ENCODE measurements around the gene CDK5. TPM values are rescaled to one million over a fixed set of nuclear protein-coding genes. Genes with fewer than 3 reads are reported as not detected.

The CDK5 gene
- total and polyA plus RNA-seq, 2 donors (not counting 1 experiment from before 2014, with no cell fraction given) = 8.2 to 8.4 TPM

- CTCF ChIA-PET = interaction anchor here (0.6 to 1.7 kb wide), 7 partner anchors 25 to 619 kb away, joined by 3 to 4 read pairs (median 3); partner anchors contain the start of gene ABCB8
- TF ChIP-seq CTCF (IDR thresholded peaks at IDR 0.05) (no peak), EZH2 (IDR thresholded peaks at IDR 0.05; ENCODE audit: borderline replicate concordance, insufficient read depth, low read depth, low read length, poor library complexity, severe bottlenecking) (no peak)
- Histone ChIP-seq H3K36me3 (replicated peaks in 1 of 2; ENCODE audit: control extremely low read depth in 1 of 2, control insufficient read depth in 1 of 2, extremely low read depth in 1 of 2, insufficient read depth in 2 of 2, low read length in 1 of 2) (no peaks in the 10 kb centered on the region), H3K27me3 (replicated peaks in 1 of 4; ENCODE audit: control extremely low read depth in 1 of 4, control insufficient read depth in 3 of 4, insufficient read depth in 4 of 4, low read length in 3 of 4) (peaks cover 0 to 54% (median 17%) of the 10 kb centered on the region in 4 experiments), H3K79me2 (ENCODE audit: control insufficient read depth, insufficient read depth, low read length) (peaks cover 28% of the 10 kb centered on the region), H2AFZ (ENCODE audit: insufficient read depth, low read depth, low read length, poor library complexity, severe bottlenecking) (peak overlapping the region; percentile 86), H3K4me3 (ENCODE audit: control extremely low read depth in 1 of 5, extremely low read depth in 1 of 5, insufficient read depth in 1 of 5, low read depth in 2 of 5, low read length in 4 of 5) (peak overlapping the region in 2 of 5 experiments; percentile 68 to 71), H3K27ac (ENCODE audit: low read length in 2 of 2) (no peak overlapping the region), H4K20me1 (ENCODE audit: control insufficient read depth, insufficient read depth, low read length, poor library complexity, severe bottlenecking) (peaks cover 18% of the 10 kb centered on the region), H3K9me3 (ENCODE audit: control extremely low read depth in 1 of 3, control insufficient read depth in 2 of 3, insufficient read depth in 1 of 3, low read length in 2 of 3) (peaks cover 0 to 4% (median 0%) of the 10 kb centered on the region in 3 donors), H3K9ac (ENCODE audit: low read length) (peak overlapping the region; percentile 66), H3K4me1 (ENCODE audit: control insufficient read depth in 2 of 2, insufficient read depth in 2 of 2, low read length in 2 of 2) (peaks cover 60 to 61% of the 10 kb centered on the region in 2 donors), H3K4me2 (replicated peaks; ENCODE audit: low read depth, low read length, poor library complexity, severe bottlenecking) (peak overlapping the region; percentile 98)
- Mint-ChIP-seq H3K4me1 (peaks cover 50% of the 10 kb centered on the region), H3K4me3 (peak overlapping the region; percentile 89), H3K27me3 (peaks cover 23% of the 10 kb centered on the region), H3K27ac (peak overlapping the region; percentile 77), H3K9me3 (ENCODE audit: insufficient read depth) (no peaks in the 10 kb centered on the region)
- ATAC-seq (ENCODE audit: low read depth) (no peak), DNase-seq (no peak)
- intact Hi-C loops (cut with micrococcal nuclease) = loop anchor here (5.0 to 10.0 kb wide), 3 partner anchors 73 to 849 kb away; no protein-coding TSS in a partner anchor
- POLR2A ChIA-PET = no interaction called here
- WGBS (ENCODE audit: insufficient coverage) = 37% methylated on average over 5 of the region's 5 CpGs
Observed at GRCh38 chr7:151085329-151085690, 27.6 kb upstream of the CDK5 start.

- Histone ChIP-seq H3K4me2 (replicated peaks; ENCODE audit: low read depth, low read length, poor library complexity, severe bottlenecking) (peak overlapping the region; percentile 95), H3K27me3 (replicated peaks in 1 of 4; ENCODE audit: control extremely low read depth in 1 of 4, control insufficient read depth in 3 of 4, insufficient read depth in 4 of 4, low read length in 3 of 4) (peaks cover 0 to 42% (median 16%) of the 10 kb centered on the region in 4 experiments), H2AFZ (ENCODE audit: insufficient read depth, low read depth, low read length, poor library complexity, severe bottlenecking) (peak overlapping the region; percentile 74), H3K27ac (ENCODE audit: low read length in 2 of 2) (peak overlapping the region; percentile 7 to 47), H3K9ac (ENCODE audit: low read length) (peak overlapping the region; percentile 85), H3K4me1 (ENCODE audit: control insufficient read depth in 2 of 2, insufficient read depth in 2 of 2, low read length in 2 of 2) (peaks cover 64 to 70% of the 10 kb centered on the region in 2 donors), H3K4me3 (ENCODE audit: control extremely low read depth in 1 of 5, extremely low read depth in 1 of 5, insufficient read depth in 1 of 5, low read depth in 2 of 5, low read length in 4 of 5) (peak overlapping the region in 4 of 5 experiments; percentile 66 to 83 (median 78)), H3K36me3 (replicated peaks in 1 of 2; ENCODE audit: control extremely low read depth in 1 of 2, control insufficient read depth in 1 of 2, extremely low read depth in 1 of 2, insufficient read depth in 2 of 2, low read length in 1 of 2) (no peaks in the 10 kb centered on the region), H3K79me2 (ENCODE audit: control insufficient read depth, insufficient read depth, low read length) (peaks cover 39% of the 10 kb centered on the region), H4K20me1 (ENCODE audit: control insufficient read depth, insufficient read depth, low read length, poor library complexity, severe bottlenecking) (peaks cover 26% of the 10 kb centered on the region), H3K9me3 (ENCODE audit: control extremely low read depth in 1 of 3, control insufficient read depth in 2 of 3, insufficient read depth in 1 of 3, low read length in 2 of 3) (peaks cover 0 to 4% (median 0%) of the 10 kb centered on the region in 3 donors)
- ATAC-seq (ENCODE audit: low read depth) (no peak), DNase-seq (no peak)
- intact Hi-C loops (cut with micrococcal nuclease) = loop anchor here (1.0 to 10.0 kb wide), 8 partner anchors 55 to 1311 kb away; partner anchors contain the start of genes ABCB8, ABCF2, KCNH2 and NUB1
- H3K27ac Mint-ChIP-seq = peak overlapping the region; percentile 79
- peaks cover 14% of the 10 kb centered on the region for H3K27me3 Mint-ChIP-seq
- H3K4me1 Mint-ChIP-seq = peaks cover 57% of the 10 kb centered on the region
- TF ChIP-seq EZH2 (IDR thresholded peaks at IDR 0.05; ENCODE audit: borderline replicate concordance, insufficient read depth, low read depth, low read length, poor library complexity, severe bottlenecking) (no peak), CTCF (IDR thresholded peaks at IDR 0.05) (no peak)
- ChIA-PET CTCF (interaction anchor here (1.2 to 1.7 kb wide), 3 partner anchors 23 to 65 kb away, joined by 3 to 4 read pairs (median 3); partner anchors contain the start of gene ABCB8), POLR2A (interaction anchor here (1.2 kb wide), 1 partner anchor 24 kb away, joined by 3 read pairs; no protein-coding TSS in a partner anchor)
- whole genome bisulfite sequencing (ENCODE audit: insufficient coverage) = 6% methylated on average over 2 of the region's 3 CpGs
- no peaks in the 10 kb centered on the region for H3K9me3 Mint-ChIP-seq (ENCODE audit: insufficient read depth)
- peak overlapping the region; percentile 88 for H3K4me3 Mint-ChIP-seq
Observed at GRCh38 chr7:151083824-151084160, 26.1 kb upstream of the CDK5 start.
